HG03378 (cell line): ENCODE results near the gene UFL1.

Experiments
- ATAC-seq: cut with Tn5 transposase; IDR thresholded peaks from one replicate; pipeline ENCODE4 v1.9.1; 2021; ENCODE audit warnings: mild to moderate bottlenecking, moderate library complexity; ENCODE audit not compliant: unreplicated experiment

Gene UFL1

DNA sequence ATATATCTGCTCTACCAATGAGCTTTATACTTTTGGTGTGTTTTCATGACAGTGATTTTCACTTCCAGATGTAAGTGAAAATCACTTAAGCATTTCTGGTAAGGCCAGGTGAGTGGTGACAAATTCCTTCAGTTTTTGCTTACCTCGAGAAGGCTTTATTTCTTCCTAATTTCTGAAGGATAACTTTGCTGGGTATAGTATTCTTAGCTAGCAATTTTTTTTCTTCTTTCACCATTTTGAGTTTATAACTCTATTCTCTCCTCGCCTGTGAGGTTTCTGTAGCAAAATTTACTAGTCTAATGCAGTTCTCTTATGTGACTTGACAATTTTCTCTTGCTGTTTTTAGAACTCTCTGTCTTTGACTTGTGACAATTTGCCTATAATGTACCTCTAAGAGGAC lies 48.4 kb downstream of the UFL1 start:
- ATAC-seq: no peak

DNA sequence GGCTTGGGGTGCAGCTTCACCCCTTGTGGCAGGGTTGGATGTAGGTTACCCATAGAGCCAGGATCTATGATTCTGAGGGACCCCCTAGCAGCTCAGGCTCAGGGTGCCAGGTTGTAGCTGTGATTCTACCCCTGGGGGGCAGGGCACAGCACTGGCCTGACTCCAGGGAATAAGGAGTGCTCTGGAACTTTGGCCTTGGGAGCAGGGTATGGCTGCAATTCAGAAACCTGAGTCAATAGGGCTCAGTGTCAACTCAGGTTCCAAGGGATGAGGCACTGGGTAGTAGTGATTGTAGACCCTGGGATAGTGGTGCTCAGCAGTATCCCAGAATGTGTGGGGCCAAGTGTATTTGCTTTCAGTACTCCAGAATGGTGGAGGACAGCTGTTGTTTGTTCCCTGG lies 49.9 kb downstream of the UFL1 start:
- ATAC-seq: no peak

DNA sequence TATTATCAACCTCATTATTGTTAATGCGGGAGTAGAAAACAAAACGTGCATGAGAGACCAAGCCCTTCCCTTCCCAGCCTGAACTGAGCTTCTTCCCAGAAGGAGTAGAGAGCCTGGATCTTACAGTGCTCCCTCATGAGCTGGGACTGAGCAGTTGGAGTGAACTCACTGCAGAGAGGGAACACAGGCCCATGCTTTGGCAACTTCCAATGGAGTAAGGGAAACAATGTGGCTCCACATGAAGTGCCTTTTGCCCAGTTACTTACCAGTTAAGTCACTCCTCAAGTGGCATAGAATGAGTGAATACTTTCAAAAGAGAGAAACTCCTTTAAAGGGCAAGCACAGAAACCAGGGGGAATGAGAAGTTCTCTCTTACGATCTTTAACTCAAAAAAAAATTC lies 53.8 kb downstream of the UFL1 start:
- ATAC-seq: no peak

DNA sequence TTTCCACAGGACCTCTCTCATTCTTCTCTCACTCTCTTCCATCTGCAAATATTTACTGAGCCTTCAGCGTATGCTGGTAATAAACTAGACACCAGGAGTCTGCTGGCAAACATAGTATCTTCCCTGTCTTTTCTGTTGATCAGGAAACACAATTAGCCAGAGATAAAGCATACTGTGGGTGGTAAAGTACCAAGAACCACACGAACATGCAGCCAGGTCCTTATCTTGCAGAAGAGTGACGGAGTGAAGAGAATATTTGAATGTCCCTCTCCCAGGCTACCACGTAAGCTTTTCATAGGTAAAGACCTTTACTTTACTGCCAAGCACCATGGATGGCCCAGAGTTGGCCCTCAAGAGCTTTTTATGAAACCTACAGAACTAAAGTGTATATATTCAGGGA lies 54.6 kb downstream of the UFL1 start:
- no peak for ATAC-seq

DNA sequence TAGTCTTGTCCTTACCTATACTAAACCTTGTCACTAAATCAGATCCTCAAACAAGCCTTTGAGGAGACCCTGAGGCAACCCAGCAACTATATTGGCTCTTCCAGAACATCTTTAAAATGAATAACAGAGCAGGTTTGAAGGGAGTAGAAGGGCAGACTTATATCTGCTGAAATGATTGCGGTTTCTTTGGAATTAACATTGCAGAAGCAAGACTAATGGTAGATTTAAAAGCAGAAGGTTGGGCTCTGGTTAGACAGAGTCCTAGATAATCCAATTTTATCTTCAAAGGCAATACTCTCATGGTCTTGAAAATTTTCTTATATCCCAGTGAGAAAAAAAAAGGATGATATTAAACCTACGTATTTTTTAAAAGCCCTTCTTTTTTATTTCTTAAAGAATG lies 60.4 kb downstream of the UFL1 start:
- no peak for ATAC-seq

DNA sequence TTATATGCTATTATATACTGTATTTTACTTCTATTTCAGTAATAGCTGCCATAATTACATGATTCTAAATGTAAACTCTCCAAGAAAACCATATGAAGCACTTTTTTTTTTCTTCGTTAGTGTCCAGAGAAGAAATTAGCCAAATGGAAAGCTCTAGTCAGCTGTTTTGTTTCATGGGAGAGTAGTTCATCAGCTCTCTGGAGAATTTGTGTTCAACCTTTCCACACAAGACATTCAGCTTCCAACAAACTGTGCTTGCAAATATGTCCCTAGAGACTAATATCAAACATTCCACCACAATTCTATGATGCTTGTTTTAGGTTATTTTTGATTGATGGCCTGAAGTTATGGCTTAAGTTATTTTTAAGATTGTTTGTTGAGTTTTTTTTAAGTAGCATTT lies 60.8 kb downstream of the UFL1 start:
- no peak for ATAC-seq

DNA sequence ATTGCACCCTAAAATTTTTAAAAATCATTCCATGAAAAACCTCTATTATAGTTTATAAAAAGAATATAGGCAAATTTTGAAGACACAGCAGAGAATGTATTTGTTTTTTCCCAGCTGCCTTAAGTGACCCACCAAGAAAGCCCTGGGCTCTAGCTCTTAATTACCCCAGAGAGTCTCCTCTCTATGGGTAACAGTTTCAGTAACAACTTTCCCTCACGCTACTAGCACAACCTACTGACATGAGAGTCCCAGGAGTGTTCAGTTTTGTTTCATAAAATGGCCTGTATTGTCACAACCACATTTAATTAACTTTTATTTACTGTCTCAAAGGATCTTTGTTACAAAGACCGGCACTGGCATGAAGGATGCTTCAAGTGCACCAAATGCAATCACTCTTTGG lies 82.8 kb downstream of the UFL1 start:
- ATAC-seq: no peak
